ENCODE results near the gene IL15.

GRCh38 chr4:141782205-141782604 lies 145.8 kb downstream of the IL15 start:
- no peak for TF ChIP-seq CTCF (conservative IDR thresholded peaks at IDR 0.05)
- no peak for TF ChIP-seq ZFX (IDR thresholded peaks at IDR 0.05)

Measured in C4-2B (cell line).